Right lobe of liver (tissue), 6 donors: ENCODE measurements around the gene CFHR5. TPM values are rescaled to one million over a fixed set of nuclear protein-coding genes. Genes with fewer than 3 reads are reported as not detected.

Experiments used
- ATAC-seq, 4 donors: fragments of 200-7000 bp; cut with Tn5 transposase; one replicate each; pipeline ENCODE4 v1.9.1; 2020; ENCODE audit warnings: mild to moderate bottlenecking in 4 of 4, moderate library complexity in 4 of 4
- DNase-seq, 3 donors: peaks; one replicate each; pipeline ENCODE4 v3.0.0-alpha.2; 2020
- H3K27ac ChIP-seq, 3 donors: fragments of 200-600 bp; one replicate each; pipeline ENCODE4 v1.8.0; 2022
- H3K27me3 ChIP-seq, 2 donors: fragments of 200-600 bp; one replicate each; pipeline ENCODE4 v1.8.0; 2022
- H3K36me3 ChIP-seq, 4 donors: fragments of 200-600 bp; sonication (generic) in 1 of 4; one replicate each; pipeline versions ENCODE4 v1.5.1 to v1.8.0; 2017 to 2022; ENCODE audit warnings: control low read depth in 1 of 4
- H3K4me1 ChIP-seq, 4 donors: fragments of 200-600 bp; sonication (generic) in 1 of 4; one replicate each; pipeline versions ENCODE4 v1.5.1 to v1.8.0; 2017 to 2022; ENCODE audit warnings: control low read depth in 1 of 4
- H3K4me3 ChIP-seq, 3 donors: fragments of 200-600 bp; one replicate each; pipeline ENCODE4 v1.8.0; 2022
- H3K9me3 ChIP-seq, 4 donors: fragments of 200-600 bp; sonication (generic) in 1 of 4; one replicate each; pipeline versions ENCODE4 v1.5.1 to v1.8.0; 2017 to 2022; ENCODE audit warnings: control low read depth in 1 of 4
- CTCF ChIP-seq, 4 donors: fragments of 200-600 bp in 3 of 4; fragments of 450-650 bp in 1 of 4; IDR thresholded peaks; one replicate each; pipeline versions ENCODE4 v1.5.1 to v1.8.0; 2016 to 2022; ENCODE audit warnings: antibody characterized with exemption in 4 of 4, mild to moderate bottlenecking in 2 of 4
- POLR2A ChIP-seq: fragments of 450-650 bp; IDR thresholded peaks from one replicate; pipeline ENCODE4 v1.6.1; 2017; ENCODE audit warnings: antibody characterized with exemption, mild to moderate bottlenecking
- WGBS: methylation state at CpG from one replicate; pipeline ENCODE4 v1.1.6; 2018; ENCODE audit warnings: low coverage, low lambda C conversion rate; ENCODE audit not compliant: insufficient coverage; ENCODE audit errors: missing lambda C conversion rate; 5-methylcytosine and 5-hydroxymethylcytosine counted together
- intact Hi-C, 2 donors: fragments of 100-400 bp; cut with DNase I; formaldehyde crosslinking; loops; one replicate each; pipeline versions ENCODE4 v1.11.2 to v1.14.1; 2022
- total RNA-seq, 6 experiments: library from RNA; depleted of rRNA in 2 of 6; stranded (reverse); fragments of >200 nt in 2 of 6; fragmentation: NEBNext Ultra II Directional in 3 of 6; extraction: Animal tissue kit (Norgen Biotek cat#: 25700) in 3 of 6; gene quantifications; one replicate each; pipeline versions ENCODE4 v1.1.0 to v1.2.4, GENCODE V29; 2016 to 2023
- donor health status: DM: no; HTN: yes; CAD: no.
- donor health status: DM: no; HTN: no; CAD: no.
- donor health status: DM: no; HTN: no; CAD: no.
- donor health status: DM: no; HTN: yes; CAD: no.
- donor health status: DM: no; HTN: yes; CAD: no.

The CFHR5 gene
- total RNA-seq, 6 experiments from 2014 or later, result 22.2 to 198 (median 69.0) TPM

- ATAC-seq, result no peak
These were observed 25.5 kb upstream of the CFHR5 start for GRCh38 chr1:196951711-196952394.

DNA sequence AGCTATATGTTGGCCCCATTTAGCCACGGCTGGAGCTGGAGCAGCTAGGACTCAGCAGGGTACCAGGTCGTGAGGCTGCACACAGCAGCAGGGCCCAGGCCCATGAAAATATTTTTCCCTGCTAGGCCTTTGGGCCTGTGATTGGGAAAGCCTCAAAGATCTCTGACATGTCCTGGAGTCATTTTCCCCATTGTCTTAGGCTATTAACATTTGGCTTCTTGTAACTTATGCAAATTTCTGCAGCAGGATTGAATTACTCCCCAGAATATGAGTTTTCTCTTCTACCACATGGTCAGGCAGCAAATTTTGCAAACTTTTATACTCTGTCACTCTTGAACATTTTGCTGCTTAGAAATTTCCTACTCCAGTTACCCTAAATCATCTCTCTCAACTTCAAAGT lies 22.6 kb upstream of the CFHR5 start:
- intact Hi-C loops, result no loop called here
- TF ChIP-seq POLR2A (no peak), CTCF (IDR thresholded peaks at IDR 0.05) (no peak)

More at GRCh38 chr1:196951711-196952394, 25.5 kb upstream of the CFHR5 start:
- Histone ChIP-seq H3K4me1 (peaks cover 0 to 10% (median 2%) of the 10 kb centered on the region in 4 donors), H3K27ac (no peak overlapping the region), H3K27me3 (no peaks in the 10 kb centered on the region), H3K4me3 (no peak overlapping the region), H3K36me3 (peaks cover 0 to 44% (median 17%) of the 10 kb centered on the region in 4 donors), H3K9me3 (no peaks in the 10 kb centered on the region)
- TF ChIP-seq POLR2A (no peak), CTCF (IDR thresholded peaks at IDR 0.05) (no peak)
- 84% methylated on average over 2 of the region's 2 CpGs for WGBS
- intact Hi-C loops, result no loop called here
- DNase-seq, result no peak

GRCh38 chr1:196955926-196956325 lies 21.4 kb upstream of the CFHR5 start:
- peaks cover 0 to 10% (median 0%) of the 10 kb centered on the region in 4 donors for H3K4me1 ChIP-seq

More for the DNA sequence above, 22.6 kb upstream of the CFHR5 start:
- Histone ChIP-seq H3K27me3 (no peaks in the 10 kb centered on the region), H3K36me3 (peaks cover 0 to 55% (median 22%) of the 10 kb centered on the region in 4 donors), H3K4me1 (peaks cover 0 to 10% (median under 1%) of the 10 kb centered on the region in 4 donors), H3K9me3 (no peaks in the 10 kb centered on the region), H3K4me3 (no peak overlapping the region), H3K27ac (no peak overlapping the region)
- peak in 1 of 4 donors; percentile 18 for ATAC-seq
- 80% methylated on average over 1 of the region's 2 CpGs for WGBS
- DNase-seq, result no peak

DNA sequence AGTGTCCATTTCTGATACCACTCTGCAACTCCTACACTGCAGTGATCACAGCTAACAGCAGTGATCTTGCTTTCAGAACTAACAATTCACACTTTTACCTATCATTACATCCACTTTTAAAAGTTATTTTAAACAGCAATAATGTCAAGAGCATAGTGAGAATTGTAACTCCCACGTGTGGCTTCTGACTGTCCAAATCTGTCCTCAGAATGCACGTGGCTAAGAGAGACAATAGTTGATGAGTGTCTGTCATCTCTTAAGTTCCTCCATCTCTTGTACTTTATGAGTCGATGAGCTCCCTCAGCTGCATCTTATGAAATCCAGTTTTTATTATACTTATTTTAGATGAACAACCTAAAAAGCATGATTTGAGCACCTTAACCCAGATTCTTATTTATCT lies 16.5 kb upstream of the CFHR5 start:
- WGBS, result 66% methylated on average over 3 of the region's 3 CpGs
- H3K4me3 ChIP-seq, result no peak overlapping the region
- no peak for DNase-seq
- no peak overlapping the region for H3K27ac ChIP-seq
- peaks cover 0 to 19% (median 6%) of the 10 kb centered on the region in 4 donors for H3K36me3 ChIP-seq
- intact Hi-C loops, result no loop called here
- no peaks in the 10 kb centered on the region for H3K4me1 ChIP-seq
- TF ChIP-seq CTCF (IDR thresholded peaks at IDR 0.05) (no peak), POLR2A (no peak)
- H3K9me3 ChIP-seq, result no peaks in the 10 kb centered on the region
- no peaks in the 10 kb centered on the region for H3K27me3 ChIP-seq
- no peak for ATAC-seq

More at GRCh38 chr1:196955926-196956325, 21.4 kb upstream of the CFHR5 start:
- Histone ChIP-seq H3K36me3 (peaks cover 0 to 46% (median 19%) of the 10 kb centered on the region in 4 donors), H3K27ac (no peak overlapping the region), H3K9me3 (no peaks in the 10 kb centered on the region), H3K4me3 (no peak overlapping the region), H3K27me3 (no peaks in the 10 kb centered on the region)
- ATAC-seq (no peak), DNase-seq (no peak)
- intact Hi-C loops, result no loop called here
- TF ChIP-seq POLR2A (no peak), CTCF (IDR thresholded peaks at IDR 0.05) (no peak)
- WGBS, result 100% methylated on average over 1 of the region's 1 CpG
